Calu3 (cell line): ENCODE data around the gene SMARCAD1. TPM values are rescaled to one million over a fixed set of nuclear protein-coding genes. Genes with fewer than 3 reads are reported as not detected.

ENCODE experiments used
- BruUV-seq: library from RNA; stranded (reverse); fragments of 400-500 nt; replicated peaks from 2 replicates; lab custom pipeline; 2021; lab: Mats Ljungman, UMichigan
- CTCF ChIA-PET: fragments of 300-600 bp; sonication (Branson Sonifier 250); formaldehyde crosslinking; loops from one replicate; lab custom pipeline; 2022; ENCODE audit warnings: antibody characterized with exemption; lab: Charles Lee
- DNase-seq: peaks from one replicate; pipeline ENCODE4 v3.0.0; 2022
- H3K27ac Mint-ChIP-seq: one replicate; pipeline ENCODE4 v1.8.0; 2022; ENCODE audit warnings: mixed read lengths; ENCODE audit not compliant: unreplicated experiment
- H3K27me3 Mint-ChIP-seq: one replicate; pipeline ENCODE4 v1.8.0; 2022; ENCODE audit warnings: mixed read lengths; ENCODE audit not compliant: unreplicated experiment
- H3K36me3 Mint-ChIP-seq: one replicate; pipeline ENCODE4 v1.8.0; 2022; ENCODE audit warnings: mild to moderate bottlenecking, moderate library complexity, mixed read lengths; ENCODE audit not compliant: insufficient read depth, unreplicated experiment
- H3K4me1 Mint-ChIP-seq: one replicate; pipeline ENCODE4 v1.8.0; 2022; ENCODE audit warnings: mild to moderate bottlenecking, low read depth, mixed read lengths; ENCODE audit not compliant: unreplicated experiment
- H3K4me3 Mint-ChIP-seq: one replicate; pipeline ENCODE4 v1.8.0; 2022; ENCODE audit warnings: mild to moderate bottlenecking, low read depth, moderate library complexity, mixed read lengths; ENCODE audit not compliant: unreplicated experiment
- H3K9me3 Mint-ChIP-seq: one replicate; pipeline ENCODE4 v1.8.0; 2022; ENCODE audit warnings: low read depth, mixed read lengths; ENCODE audit not compliant: unreplicated experiment
- CTCF ChIP-seq: fragments of 200-600 bp; IDR thresholded peaks from one replicate; pipeline ENCODE4 v1.8.0; 2022; ENCODE audit warnings: antibody characterized with exemption; ENCODE audit not compliant: unreplicated experiment
- intact Hi-C: fragments of 100-400 bp; cut with micrococcal nuclease; formaldehyde crosslinking; loops from one replicate; pipeline ENCODE4 v1.10.0; 2022; ENCODE audit not compliant: unreplicated experiment
- total RNA-seq: library from RNA; stranded (reverse); gene quantifications from 2 replicates; pipeline ENCODE4 v1.2.3, GENCODE V29; 2022

SMARCAD1 gene
- total RNA-seq, 1 experiment from 2014 or later = 15.8 TPM

GRCh38 chr4:94214703-94215319 is 7.1 kb downstream of the SMARCAD1 start:
- Mint-ChIP-seq H3K9me3 (no peaks in the 10 kb centered on the region), H3K4me1 (peaks cover 8% of the 10 kb centered on the region), H3K4me3 (no peak overlapping the region), H3K36me3 (peaks cover 6% of the 10 kb centered on the region), H3K27ac (no peak overlapping the region), H3K27me3 (no peaks in the 10 kb centered on the region)
- intact Hi-C loops = no loop called here
- BruUV-seq = no TSS peak
- CTCF ChIA-PET = no interaction called here
- TF ChIP-seq CTCF = no peak
- no peak for DNase-seq

- Mint-ChIP-seq H3K4me1 (no peaks in the 10 kb centered on the region), H3K4me3 (no peak overlapping the region), H3K9me3 (no peaks in the 10 kb centered on the region), H3K36me3 (no peaks in the 10 kb centered on the region), H3K27ac (no peak overlapping the region), H3K27me3 (no peaks in the 10 kb centered on the region)
- no peak for TF ChIP-seq CTCF
- intact Hi-C loops = no loop called here
- DNase-seq = no peak
- CTCF ChIA-PET = no interaction called here
- no TSS peak for BruUV-seq
Measured at GRCh38 chr4:94216394-94216793, 8.7 kb downstream of the SMARCAD1 start.

- no peaks in the 10 kb centered on the region for H3K4me1 Mint-ChIP-seq
- no peak overlapping the region for H3K4me3 Mint-ChIP-seq
- no TSS peak for BruUV-seq
- H3K9me3 Mint-ChIP-seq = no peaks in the 10 kb centered on the region
- TF ChIP-seq CTCF = no peak
- H3K36me3 Mint-ChIP-seq = no peaks in the 10 kb centered on the region
- H3K27me3 Mint-ChIP-seq = no peaks in the 10 kb centered on the region
- CTCF ChIA-PET = no interaction called here
- no peak for DNase-seq
- no peak overlapping the region for H3K27ac Mint-ChIP-seq
- intact Hi-C loops = no loop called here
Measured at GRCh38 chr4:94219402-94219801, 11.7 kb downstream of the SMARCAD1 start.

GRCh38 chr4:94221916-94222315 is 14.3 kb downstream of the SMARCAD1 start:
- no peak for TF ChIP-seq CTCF

More at GRCh38 chr4:94221916-94222315, 14.3 kb downstream of the SMARCAD1 start:
- no peaks in the 10 kb centered on the region for H3K4me1 Mint-ChIP-seq
- H3K9me3 Mint-ChIP-seq = no peaks in the 10 kb centered on the region
- H3K36me3 Mint-ChIP-seq = peaks cover 7% of the 10 kb centered on the region
- H3K27me3 Mint-ChIP-seq = no peaks in the 10 kb centered on the region
- no TSS peak for BruUV-seq
- no peak for DNase-seq
- intact Hi-C loops = no loop called here
- no peak overlapping the region for H3K4me3 Mint-ChIP-seq
- no peak overlapping the region for H3K27ac Mint-ChIP-seq
- CTCF ChIA-PET = no interaction called here
